Measurements from ENCODE around the gene CNOT9.

CNOT9 gene

DNA sequence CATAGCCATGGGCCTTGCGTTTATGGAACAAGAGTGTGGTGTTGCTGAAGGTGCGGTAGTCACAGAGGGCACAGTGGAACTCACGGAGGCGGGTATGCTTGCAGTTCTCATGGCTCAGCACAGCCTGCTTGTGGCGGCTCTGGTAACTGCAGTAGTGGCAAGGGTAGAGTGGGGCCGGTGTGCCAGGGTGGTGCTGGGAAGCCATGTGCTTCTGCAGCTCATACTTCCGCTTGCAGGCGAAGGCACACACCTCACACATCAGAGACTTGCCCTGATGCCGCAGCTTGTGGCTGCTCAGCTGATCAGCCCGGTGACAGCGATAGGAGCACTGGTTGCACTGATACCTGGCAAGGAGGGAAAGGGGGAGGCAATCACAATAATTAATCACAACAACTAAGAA is 76.1 kb downstream of the CNOT9 start:
- no peak for DNase-seq (ENCODE audit: low read depth in 2 of 2)

DNA sequence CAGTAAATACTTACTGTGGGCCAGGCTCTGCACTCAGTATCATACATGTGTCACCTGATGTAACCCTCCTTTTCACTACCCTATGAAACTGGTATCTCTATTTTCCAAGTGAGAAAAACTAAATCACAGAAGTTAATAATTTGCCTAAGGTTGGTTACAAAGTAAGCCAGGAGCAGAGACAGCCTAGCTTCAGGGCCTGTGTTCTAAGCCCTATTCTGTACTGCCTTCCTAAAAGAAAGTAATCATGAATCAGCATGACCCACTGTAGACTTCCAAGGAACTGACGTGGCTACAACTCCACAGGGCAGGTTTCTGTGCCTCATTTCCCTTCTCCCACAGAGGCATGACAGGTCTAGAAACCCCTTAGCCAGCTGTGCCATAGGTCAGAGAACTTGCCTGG is 76.5 kb downstream of the CNOT9 start:
- DNase-seq (ENCODE audit: low read depth in 2 of 2), result no peak
